Stimulated activated CD4-positive, alpha-beta T cell treated with anti-CD3 and anti-CD28 coated beads, Interleukin-1b, Interleukin-23, amount 100 ng/mL, for 1 hour (primary cell): ENCODE results near the gene SARS1.

Source experiments
- DNase-seq, 2 donors: peaks; one replicate each; pipeline ENCODE4 v3.0.0-alpha.2; 2020; ENCODE audit warnings: low read depth in 2 of 2

Gene SARS1

GRCh38 chr1:109249654-109250401 lies 36.1 kb downstream of the SARS1 start:
- DNase-seq = no peak

DNA sequence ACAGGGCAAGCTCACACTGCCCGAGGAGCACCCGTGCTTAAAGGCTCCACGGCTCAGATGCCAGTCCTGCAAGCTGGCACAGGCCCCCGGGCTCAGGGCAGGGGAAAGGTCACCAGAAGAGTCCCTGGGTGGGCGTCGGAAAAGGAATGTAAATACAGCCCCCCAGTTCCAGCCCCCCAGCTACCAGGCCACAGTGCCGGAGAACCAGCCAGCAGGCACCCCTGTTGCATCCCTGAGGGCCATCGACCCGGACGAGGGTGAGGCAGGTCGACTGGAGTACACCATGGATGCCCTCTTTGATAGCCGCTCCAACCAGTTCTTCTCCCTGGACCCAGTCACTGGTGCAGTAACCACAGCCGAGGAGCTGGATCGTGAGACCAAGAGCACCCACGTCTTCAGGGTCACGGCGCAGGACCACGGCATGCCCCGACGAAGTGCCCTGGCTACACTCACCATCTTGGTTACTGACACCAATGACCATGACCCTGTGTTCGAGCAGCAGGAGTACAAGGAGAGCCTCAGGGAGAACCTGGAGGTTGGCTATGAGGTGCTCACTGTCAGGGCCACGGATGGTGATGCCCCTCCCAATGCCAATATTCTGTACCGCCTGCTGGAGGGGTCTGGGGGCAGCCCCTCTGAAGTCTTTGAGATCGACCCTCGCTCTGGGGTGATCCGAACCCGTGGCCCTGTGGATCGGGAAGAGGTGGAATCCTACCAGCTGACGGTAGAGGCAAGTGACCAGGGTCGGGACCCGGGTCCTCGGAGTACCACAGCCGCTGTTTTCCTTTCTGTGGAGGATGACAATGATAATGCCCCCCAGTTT lies 36.9 kb downstream of the SARS1 start:
- DNase-seq = no peak

DNA sequence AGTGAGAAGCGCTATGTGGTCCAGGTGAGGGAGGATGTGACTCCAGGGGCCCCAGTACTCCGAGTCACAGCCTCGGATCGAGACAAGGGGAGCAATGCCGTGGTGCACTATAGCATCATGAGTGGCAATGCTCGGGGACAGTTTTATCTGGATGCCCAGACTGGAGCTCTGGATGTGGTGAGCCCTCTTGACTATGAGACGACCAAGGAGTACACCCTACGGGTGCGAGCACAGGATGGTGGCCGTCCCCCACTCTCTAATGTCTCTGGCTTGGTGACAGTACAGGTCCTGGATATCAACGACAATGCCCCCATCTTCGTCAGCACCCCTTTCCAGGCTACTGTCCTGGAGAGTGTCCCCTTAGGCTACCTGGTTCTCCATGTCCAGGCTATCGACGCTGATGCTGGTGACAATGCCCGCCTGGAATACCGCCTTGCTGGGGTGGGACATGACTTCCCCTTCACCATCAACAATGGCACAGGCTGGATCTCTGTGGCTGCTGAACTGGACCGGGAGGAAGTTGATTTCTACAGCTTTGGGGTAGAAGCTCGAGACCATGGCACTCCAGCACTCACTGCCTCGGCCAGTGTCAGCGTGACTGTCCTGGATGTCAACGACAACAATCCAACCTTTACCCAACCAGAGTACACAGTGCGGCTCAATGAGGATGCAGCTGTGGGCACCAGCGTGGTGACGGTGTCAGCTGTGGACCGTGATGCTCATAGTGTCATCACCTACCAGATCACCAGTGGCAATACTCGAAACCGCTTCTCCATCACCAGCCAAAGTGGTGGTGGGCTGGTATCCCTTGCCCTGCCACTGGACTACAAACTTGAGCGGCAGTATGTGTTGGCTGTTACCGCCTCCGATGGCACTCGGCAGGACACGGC lies 37.8 kb downstream of the SARS1 start:
- DNase-seq = no peak

DNA sequence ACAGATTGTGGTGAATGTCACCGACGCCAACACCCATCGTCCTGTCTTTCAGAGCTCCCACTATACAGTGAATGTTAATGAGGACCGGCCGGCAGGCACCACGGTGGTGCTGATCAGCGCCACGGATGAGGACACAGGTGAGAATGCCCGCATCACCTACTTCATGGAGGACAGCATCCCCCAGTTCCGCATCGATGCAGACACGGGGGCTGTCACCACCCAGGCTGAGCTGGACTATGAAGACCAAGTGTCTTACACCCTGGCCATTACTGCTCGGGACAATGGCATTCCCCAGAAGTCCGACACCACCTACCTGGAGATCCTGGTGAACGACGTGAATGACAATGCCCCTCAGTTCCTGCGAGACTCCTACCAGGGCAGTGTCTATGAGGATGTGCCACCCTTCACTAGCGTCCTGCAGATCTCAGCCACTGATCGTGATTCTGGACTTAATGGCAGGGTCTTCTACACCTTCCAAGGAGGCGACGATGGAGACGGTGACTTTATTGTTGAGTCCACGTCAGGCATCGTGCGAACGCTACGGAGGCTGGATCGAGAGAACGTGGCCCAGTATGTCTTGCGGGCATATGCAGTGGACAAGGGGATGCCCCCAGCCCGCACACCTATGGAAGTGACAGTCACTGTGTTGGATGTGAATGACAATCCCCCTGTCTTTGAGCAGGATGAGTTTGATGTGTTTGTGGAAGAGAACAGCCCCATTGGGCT lies 38.6 kb downstream of the SARS1 start:
- no peak for DNase-seq

DNA sequence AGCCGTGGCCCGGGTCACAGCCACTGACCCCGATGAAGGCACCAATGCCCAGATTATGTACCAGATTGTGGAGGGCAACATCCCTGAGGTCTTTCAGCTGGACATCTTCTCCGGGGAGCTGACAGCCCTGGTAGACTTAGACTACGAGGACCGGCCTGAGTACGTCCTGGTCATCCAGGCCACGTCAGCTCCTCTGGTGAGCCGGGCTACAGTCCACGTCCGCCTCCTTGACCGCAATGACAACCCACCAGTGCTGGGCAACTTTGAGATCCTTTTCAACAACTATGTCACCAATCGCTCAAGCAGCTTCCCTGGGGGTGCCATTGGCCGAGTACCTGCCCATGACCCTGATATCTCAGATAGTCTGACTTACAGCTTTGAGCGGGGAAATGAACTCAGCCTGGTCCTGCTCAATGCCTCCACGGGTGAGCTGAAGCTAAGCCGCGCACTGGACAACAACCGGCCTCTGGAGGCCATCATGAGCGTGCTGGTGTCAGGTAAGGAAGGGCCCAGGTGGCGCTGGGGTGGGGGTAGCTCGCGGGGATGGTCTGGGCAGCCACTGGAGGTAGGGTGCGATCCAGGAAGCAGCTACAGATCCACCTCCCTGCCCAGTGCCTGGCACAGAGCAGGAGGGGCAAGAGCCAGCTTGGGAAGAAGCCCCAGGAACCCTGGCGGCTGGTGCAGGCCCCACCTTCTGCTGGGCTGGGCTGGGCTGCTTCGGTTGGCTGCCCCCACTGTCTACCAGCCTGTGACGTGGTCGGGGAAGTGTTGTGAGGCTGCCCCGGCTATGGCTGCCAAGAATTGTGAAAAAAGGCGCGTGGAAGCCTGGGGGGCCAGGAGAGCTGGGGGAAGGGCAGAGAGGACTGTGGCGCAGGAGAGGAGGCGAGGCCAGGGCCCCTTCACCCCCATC lies 39.4 kb downstream of the SARS1 start:
- no peak for DNase-seq

DNA sequence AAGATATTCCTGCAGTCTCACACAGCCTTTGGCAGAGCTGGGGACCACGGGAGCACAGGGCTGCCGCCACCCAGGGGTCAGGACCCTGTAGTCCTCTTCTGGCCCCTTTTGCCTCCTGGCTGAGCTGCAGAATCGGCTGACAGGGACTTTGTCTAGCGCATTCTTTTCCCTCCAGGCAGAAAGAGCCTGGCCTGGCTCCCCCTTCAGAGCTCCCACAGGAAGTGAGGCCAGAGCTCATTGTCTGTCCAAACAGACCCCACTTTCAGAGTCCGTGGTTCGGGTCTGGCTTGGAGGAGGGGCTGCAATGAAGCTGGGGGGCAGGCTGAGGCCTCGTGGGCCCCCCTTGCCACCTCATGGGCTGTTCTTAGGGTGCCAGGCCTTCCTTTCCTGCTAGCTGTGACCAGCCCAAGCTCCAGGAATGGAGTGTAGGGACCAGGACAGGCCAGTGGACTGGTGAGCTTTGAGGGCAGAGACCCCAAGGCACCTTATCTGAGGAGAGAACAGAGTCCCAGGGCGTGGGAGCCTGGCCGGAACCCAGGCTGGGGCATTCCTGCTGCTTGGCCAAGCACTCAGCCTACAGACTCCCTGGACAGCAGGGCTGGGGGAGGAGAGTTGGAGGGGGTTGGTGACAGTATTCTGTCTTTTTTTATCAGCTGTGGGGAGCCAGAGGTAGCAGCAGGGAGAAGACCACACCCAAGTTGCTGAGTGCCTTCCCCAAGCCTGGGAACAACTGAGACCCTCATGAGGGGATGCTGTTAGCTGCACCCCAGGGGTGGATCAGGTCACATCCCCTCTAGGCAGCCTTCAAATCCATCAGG lies 40.3 kb downstream of the SARS1 start:
- DNase-seq = no peak

DNA sequence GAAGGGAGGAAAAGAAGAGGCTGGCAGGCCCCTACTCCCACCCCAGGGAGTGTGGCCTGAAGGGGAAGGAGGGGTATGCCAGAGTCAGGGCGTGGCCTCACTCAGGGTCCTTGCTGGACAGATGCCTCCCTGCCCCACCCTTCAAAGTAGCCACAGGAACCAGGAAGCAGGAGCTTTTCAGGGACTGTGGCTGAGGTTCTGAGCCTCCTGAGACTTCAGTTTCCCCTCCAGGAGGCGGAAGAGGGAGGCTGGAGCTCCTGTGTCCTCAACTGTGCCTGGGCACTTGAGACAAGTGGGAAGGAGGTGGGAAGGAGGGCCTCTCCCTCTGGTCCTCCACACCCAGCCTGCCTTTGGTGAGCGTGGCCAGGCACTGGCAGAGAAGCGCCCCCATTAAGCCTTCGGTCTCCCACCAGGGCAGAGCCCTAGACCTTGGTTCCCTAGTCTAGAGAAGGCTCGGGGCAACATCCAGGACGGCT lies 40.9 kb downstream of the SARS1 start:
- no peak for DNase-seq

GRCh38 chr1:109255097-109255651 lies 41.5 kb downstream of the SARS1 start:
- DNase-seq = no peak

DNA sequence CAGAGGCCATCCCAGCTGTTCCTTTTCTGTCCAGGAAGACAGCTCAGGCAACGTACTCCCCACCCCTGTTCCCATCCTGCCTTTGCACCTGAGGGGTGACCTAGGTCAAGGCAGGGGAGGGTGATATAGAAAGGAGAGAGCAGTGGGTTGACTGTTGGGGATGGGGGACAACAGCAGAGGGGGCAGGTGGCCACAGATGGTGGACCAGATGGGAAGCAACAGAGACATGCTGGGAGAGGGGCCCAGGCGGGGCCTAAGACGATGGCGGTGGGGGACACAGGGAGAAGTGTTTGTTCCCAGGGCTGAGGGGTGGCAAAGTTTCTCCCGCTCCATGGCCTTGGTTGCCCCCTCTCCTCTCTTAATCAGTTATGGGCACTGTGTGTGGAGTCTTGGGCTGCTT lies 42.0 kb downstream of the SARS1 start:
- no peak for DNase-seq

GRCh38 chr1:109256085-109256484 lies 42.4 kb downstream of the SARS1 start:
- no peak for DNase-seq

GRCh38 chr1:109256971-109257681 lies 43.4 kb downstream of the SARS1 start:
- DNase-seq = no peak

GRCh38 chr1:109257682-109258421 lies 44.1 kb downstream of the SARS1 start:
- DNase-seq = no peak

GRCh38 chr1:109258481-109259466 lies 45.1 kb downstream of the SARS1 start:
- DNase-seq = no peak

- DNase-seq = no peak
These were observed 46.2 kb downstream of the SARS1 start for GRCh38 chr1:109259674-109260557.

DNA sequence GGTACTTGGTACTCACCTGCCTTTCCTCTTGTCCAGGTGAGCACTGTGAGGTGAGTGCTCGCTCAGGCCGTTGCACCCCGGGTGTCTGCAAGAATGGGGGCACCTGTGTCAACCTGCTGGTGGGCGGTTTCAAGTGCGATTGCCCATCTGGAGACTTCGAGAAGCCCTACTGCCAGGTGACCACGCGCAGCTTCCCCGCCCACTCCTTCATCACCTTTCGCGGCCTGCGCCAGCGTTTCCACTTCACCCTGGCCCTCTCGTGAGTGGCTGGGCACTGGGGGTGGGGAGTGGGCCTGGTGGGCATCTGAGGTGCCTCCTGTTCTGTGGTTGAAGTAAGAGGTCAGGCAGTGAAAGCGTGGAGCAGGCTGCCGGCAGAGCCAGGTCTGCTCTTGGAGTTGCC lies 47.3 kb downstream of the SARS1 start:
- DNase-seq = no peak
